Femur (tissue), 1 donor: ENCODE measurements around the gene PIM1.
"Not testable (repeated sequence)": the region's sequence is repeated elsewhere in the genome, so short reads cannot be mapped to it uniquely, and the experiment has no call there.

Source experiments
- DNase-seq: peaks from one replicate; pipeline ENCODE4 v3.0.0-alpha.2; 2017

Gene PIM1

GRCh38 chr6:37171970-37172812 lies 2.2 kb downstream of the PIM1 start:
- peak; percentile 93 for DNase-seq

DNA sequence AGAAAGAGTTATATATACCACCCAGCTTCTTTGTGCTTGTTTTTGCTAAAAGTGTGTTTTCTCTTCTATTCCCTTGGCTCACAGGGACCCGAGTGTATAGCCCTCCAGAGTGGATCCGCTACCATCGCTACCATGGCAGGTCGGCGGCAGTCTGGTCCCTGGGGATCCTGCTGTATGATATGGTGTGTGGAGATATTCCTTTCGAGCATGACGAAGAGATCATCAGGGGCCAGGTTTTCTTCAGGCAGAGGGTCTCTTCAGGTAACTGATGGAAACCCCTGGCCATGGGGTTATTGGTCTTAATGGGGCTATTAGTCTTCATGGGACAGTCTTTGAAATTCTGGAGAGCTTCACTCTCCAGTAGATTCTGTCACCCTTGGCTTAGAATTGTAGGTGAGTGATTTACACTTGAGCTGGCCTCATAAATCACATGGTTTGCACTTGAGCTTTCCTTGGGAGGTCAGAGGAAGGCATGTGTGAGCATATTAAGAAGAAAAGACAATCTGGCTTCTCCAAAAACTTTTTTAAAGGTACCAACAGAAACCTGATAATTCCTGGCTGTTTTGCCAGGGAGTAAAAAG lies 3.0 kb downstream of the PIM1 start:
- no peak for DNase-seq

GRCh38 chr6:37173493-37174195 lies 3.7 kb downstream of the PIM1 start:
- no peak for DNase-seq

GRCh38 chr6:37174196-37174514 lies 4.2 kb downstream of the PIM1 start:
- DNase-seq: no peak

GRCh38 chr6:37174515-37175331 lies 4.8 kb downstream of the PIM1 start:
- DNase-seq: no peak

DNA sequence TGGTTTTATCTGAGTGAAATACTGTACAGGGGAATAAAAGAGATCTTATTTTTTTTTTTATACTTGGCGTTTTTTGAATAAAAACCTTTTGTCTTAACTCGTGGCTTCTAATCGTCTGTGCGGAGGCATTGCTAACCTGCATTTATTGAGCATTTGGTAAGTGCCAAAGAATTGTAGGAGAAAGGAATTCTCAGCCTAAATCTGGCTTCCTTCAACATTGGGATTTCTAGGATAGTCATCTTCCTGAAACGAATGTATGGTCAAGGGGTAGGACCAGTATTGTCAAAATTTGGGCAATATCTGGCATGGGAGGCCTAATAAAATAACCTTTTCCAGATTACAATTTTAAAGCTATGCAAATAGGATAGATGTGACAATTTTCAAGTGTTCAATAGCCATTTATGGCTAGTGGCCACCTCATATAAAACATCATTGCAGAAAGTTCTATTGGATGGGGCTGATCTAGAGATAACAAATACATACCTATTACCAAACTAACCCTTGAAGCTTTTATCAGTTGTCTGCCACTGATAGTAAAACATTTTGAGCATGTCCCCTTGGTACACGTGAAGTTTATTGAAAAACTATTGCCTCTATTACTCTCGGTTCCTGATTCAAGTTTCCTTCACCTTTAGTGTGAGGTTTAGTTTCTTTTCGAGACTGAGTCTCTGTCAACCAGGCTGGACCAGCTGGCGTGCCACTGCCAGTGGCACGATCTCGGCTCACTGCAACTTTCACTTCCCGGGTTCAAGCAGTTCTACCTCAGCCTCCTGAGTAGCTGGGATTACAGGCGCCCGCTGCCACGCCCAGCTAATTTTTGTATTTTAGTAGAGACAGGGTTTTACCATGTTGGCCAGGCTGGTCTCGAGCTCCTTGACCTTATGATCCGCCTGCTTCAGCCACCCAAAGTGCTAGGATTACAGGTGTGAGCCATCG lies 5.6 kb downstream of the PIM1 start:
- no peak for DNase-seq

DNA sequence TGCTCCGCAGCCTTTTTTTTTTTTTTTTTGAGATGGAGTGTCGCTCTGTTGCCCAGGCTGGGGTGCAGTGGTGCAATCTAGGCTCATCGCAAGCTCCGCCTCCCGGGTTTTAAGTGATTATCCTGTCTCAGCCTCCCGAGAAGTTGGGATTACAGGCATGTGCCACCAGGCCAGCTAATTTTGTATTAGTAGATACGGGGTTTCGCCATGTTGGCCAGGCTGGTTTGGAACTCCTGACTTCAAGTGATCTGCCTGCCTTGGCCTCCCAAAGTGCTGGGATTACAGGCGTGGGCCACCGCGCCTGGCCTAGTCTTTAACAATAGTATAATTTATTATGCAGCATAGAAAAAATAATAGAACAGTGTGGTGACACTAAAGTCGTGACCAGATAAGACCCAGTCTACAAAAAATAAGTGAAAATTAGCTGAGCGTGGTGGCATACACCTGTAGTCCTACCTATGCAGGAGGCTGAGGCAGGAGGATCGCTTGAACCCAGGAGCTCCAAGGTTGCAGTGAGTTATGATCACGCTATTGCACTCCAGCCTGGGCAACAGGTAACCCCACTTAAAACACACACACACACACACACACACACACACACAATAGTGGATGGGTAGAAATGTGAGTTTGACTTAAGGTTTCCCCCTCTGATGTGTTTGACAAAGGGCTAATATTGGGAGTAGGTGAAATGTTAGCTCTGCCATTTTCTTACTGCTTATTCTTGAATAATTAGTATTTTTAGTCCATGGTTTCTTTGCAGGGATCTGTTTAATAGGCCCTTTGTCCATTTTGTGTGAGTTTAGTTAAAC lies 6.5 kb downstream of the PIM1 start:
- DNase-seq: no peak

DNA sequence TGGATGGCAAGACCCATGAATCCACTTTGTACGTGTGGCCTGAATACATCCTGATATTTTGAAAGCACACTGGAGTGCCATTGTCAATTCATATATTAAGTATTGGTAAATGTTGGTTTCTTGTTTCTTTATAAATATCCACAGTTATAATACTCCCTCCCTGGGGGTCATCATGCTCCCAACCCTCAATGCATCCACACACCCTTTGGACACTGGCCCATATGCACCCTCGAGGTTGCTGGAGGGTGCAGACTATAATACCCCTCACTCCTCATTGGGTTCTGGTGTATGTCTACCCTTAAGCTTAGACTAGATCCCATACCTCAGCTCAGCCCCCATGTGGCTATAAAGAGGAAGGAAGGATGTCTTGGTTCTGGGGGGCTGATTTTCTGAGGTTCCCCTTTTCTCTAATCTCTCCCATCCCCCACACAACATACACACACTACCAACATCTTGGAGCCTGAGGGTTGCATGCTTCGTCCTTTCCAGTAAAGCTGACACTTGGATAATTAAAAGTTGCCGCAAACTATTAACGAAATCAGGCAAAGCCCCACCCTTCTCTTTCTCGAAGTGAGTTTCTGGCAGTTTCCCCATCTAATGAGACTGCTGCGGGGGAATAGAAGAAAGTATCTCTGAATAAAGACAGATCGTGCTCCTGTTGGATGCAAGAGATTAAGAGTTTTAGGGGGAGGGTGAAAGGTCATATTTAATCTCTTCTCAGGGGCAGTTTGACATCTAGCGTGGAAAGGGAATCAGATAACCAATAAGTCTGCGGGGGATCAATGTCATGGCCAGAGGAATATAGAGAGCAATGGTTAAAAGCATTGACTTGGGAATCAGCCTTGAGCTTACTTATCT lies 7.4 kb downstream of the PIM1 start:
- DNase-seq: no peak

GRCh38 chr6:37177935-37178517 lies 8.1 kb downstream of the PIM1 start:
- DNase-seq: no peak

DNA sequence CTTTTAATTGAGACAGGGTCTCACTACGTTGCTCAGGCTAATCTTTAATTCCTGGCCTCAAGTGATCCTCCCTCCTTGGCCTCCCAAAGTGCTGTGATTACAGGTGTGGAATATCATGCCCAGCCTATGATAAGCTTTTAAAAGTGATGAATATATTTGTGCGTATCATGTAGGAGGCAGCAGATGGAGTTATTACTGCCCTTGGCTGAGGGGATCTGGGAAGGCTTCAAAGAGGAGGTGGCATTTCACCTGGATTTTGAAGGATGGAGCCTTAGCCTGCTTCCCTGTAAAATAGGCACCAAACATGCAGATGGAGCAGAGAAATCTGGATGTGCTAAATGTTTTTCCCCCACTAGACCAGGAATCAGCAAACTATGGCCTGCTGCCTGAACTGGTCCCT lies 10.1 kb downstream of the PIM1 start:
- DNase-seq: no peak

GRCh38 chr6:37180610-37181009 lies 10.7 kb downstream of the PIM1 start:
- DNase-seq: not testable (repeated sequence)

GRCh38 chr6:37182736-37183590 lies 13.0 kb downstream of the PIM1 start:
- DNase-seq: peak; percentile 58

DNA sequence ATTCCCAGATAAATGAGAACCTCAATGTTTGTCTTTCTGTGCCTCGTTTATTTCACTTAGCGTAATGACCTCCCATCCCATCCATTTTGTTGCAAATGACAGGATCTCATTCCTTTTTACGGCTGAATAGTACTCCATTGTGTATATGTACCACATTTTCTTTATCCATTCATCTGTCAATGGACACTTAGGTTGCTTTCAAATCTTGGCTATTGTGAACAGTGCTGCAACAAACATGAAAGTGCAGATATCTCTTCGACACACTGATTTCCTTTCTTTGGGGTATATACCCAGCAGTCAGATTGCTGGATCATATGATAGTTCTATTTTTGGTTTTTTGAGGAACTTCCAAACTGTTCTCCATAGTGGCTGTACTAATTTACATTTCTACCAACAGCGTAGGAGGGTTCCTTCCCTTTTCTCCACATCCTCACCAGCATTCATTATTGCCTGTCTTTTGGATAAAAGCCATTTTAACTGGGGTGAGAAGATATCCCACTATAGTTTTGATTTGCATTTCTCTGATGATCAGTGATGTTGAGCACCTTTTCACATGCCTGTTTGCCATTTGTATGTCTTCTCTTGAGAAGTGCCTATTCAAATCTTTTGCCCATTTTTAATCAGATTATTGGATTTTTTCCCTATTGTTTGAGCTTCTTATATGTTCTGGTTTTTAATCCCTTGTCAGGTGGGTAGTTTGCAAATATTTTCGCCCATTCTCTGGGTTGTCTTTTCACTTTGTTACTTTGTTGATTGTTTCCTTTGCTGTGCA lies 16.2 kb downstream of the PIM1 start:
- not testable (repeated sequence) for DNase-seq

- no peak for DNase-seq
Measured at GRCh38 chr6:37187321-37188022, 17.5 kb downstream of the PIM1 start.

- no peak for DNase-seq
Measured at GRCh38 chr6:37188962-37189510, 19.1 kb downstream of the PIM1 start.

DNA sequence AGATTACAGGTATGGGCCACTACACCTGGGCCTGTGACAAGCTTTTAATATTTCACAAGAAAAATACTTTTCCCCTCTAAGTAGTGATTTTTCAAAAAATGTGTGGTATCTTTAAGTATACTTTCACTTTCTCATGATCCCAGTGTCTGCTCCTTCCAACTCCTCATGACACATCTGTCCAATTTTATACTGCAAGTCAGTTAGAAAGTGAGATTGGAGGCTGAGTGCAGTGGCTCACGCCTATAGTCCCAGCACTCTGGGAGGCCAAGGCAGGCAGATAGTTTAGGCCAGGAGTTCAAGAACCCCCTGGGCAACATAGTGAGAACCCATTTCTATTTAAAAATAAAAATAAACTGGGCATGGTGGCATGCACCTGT lies 20.2 kb downstream of the PIM1 start:
- DNase-seq: no peak

DNA sequence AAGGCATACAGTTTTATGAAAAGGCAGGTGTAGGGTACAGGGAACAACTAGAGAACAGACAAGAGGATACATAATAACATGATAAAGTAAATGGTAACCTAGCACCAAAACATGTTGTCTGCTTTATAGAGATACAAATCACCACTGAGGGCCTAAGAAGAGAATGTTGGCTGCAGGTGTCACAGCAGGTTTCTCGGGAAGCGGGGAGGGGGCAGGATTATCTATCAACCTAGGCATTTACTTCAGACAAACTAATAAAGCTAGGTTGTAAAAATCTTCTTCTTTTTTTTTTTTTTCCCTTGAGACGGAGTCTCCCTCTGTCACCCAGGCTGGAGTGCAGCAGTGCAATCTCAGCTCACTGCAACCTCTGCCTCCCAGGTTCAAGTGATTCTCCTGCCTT lies 22.7 kb downstream of the PIM1 start:
- no peak for DNase-seq
